Mononuclear cell (primary cell): ENCODE measurements around the gene ST8SIA3. TPM values are rescaled to one million over a fixed set of nuclear protein-coding genes. Genes with fewer than 3 reads are reported as not detected.

Experiments
- H3K27me3 ChIP-seq: 2 replicates; pipeline ENCODE4 v1.6.0; 2011; ENCODE audit warnings: low read length, control low read depth; ENCODE audit not compliant: insufficient read depth
- H3K4me1 ChIP-seq: 2 replicates; pipeline ENCODE4 v1.5.1; 2011; ENCODE audit warnings: mild to moderate bottlenecking, low read length, control low read depth; ENCODE audit not compliant: insufficient read depth
- H3K4me3 ChIP-seq: 2 replicates; pipeline ENCODE4 v1.5.1; 2011; ENCODE audit warnings: mild to moderate bottlenecking, low read length, moderate library complexity
- H3K9me3 ChIP-seq: 2 replicates; pipeline ENCODE4 v1.5.1; 2011; ENCODE audit warnings: low read depth, mild to moderate bottlenecking, control low read depth, low read length
- total RNA-seq: library from RNA; depleted of rRNA; stranded (reverse); fragments of >200 nt; gene quantifications from one replicate; pipeline ENCODE4 v1.2.3, GENCODE V29; 2012

Gene ST8SIA3
- total RNA-seq, 1 donor, result not detected

GRCh38 chr18:57397440-57398132, 45.2 kb downstream of the ST8SIA3 start:
- no peaks in the 10 kb centered on the region for H3K4me1 ChIP-seq
- no peak overlapping the region for H3K4me3 ChIP-seq
- H3K27me3 ChIP-seq, result peaks cover 6% of the 10 kb centered on the region
- peaks cover 5% of the 10 kb centered on the region for H3K9me3 ChIP-seq

- H3K27me3 ChIP-seq, result peaks cover 7% of the 10 kb centered on the region
- H3K4me3 ChIP-seq, result no peak overlapping the region
- no peaks in the 10 kb centered on the region for H3K4me1 ChIP-seq
- no peaks in the 10 kb centered on the region for H3K9me3 ChIP-seq
These were observed 52.0 kb downstream of the ST8SIA3 start for GRCh38 chr18:57404345-57404744.

GRCh38 chr18:57409650-57410049, 57.3 kb downstream of the ST8SIA3 start:
- no peak overlapping the region for H3K4me3 ChIP-seq
- H3K9me3 ChIP-seq, result no peaks in the 10 kb centered on the region
- no peaks in the 10 kb centered on the region for H3K4me1 ChIP-seq
- peaks cover 5% of the 10 kb centered on the region for H3K27me3 ChIP-seq

- no peaks in the 10 kb centered on the region for H3K9me3 ChIP-seq
- H3K4me1 ChIP-seq, result no peaks in the 10 kb centered on the region
- H3K27me3 ChIP-seq, result peaks cover 3% of the 10 kb centered on the region
- no peak overlapping the region for H3K4me3 ChIP-seq
These were observed 58.4 kb downstream of the ST8SIA3 start for GRCh38 chr18:57410749-57411148.

GRCh38 chr18:57416542-57416941, 64.2 kb downstream of the ST8SIA3 start:
- H3K27me3 ChIP-seq, result peaks cover 23% of the 10 kb centered on the region
- H3K4me3 ChIP-seq, result no peak overlapping the region
- H3K9me3 ChIP-seq, result no peaks in the 10 kb centered on the region
- H3K4me1 ChIP-seq, result no peaks in the 10 kb centered on the region

Other genes starting within 250 kb of the ST8SIA3 start
- 0.10 TPM for gene BOD1L2, start 205.5 kb upstream of the ST8SIA3 start, total RNA-seq
- not detected for gene ONECUT2, start 82.8 kb downstream of the ST8SIA3 start, total RNA-seq
- 9.1 TPM for gene FECH, start 234.1 kb downstream of the ST8SIA3 start, total RNA-seq